ENCODE results near the gene RCC2. TPM values are rescaled to one million over a fixed set of nuclear protein-coding genes. Genes with fewer than 3 reads are reported as not detected.

The RCC2 gene
- total RNA-seq, 2 donors from 2014 or later: 240 to 325 TPM

DNA sequence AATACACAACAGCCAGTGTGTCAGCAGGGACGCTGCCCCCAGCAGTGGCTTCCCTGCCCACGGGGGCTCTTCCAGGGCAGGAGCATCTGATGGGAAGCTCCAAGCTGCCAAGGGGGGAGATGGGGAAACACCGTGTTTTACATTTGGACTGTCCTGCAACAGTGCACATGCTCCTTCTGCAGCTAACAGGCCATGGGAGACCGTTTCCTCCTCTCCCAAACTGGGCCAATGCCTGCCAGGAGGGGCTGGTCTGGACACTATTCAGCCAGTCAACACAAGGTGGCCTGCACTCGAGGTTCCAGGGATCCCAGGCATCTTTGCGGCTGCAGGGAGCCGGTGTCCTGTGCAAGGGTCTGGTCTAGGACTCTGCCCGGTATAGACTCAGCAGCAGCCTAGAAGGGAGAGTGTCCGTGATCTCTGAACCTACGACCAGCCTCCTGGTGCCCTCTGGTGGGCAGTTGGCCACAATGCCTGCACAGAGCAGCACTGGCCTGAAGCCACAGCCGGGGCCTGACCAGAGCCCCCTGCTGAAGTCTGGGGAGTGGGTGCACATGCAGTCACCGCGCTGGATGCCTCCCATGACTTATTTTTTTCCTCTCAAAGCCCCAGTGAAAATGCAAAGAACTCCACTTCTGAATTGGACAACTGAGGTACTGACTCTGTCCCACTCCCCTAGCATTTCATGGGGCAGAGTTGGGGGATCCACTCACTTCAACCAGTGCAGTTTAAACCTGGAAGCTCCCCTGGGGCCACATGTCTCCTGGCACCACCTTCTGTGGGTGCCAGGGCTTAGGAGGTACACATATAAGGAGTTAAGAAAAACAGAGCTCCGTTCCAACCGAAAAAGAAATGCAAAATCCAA, 33.3 kb downstream of the RCC2 start:
- no peaks in the 10 kb centered on the region for H3K9me3 ChIP-seq (ENCODE audit: control insufficient read depth, low read length)
- WGBS, 2 experiments (ENCODE audit: insufficient coverage in 1 of 2, insufficient read length in 1 of 2): 66 to 79% methylated on average over 9 to 15 of the region's 15 CpGs
- peaks cover 5% of the 10 kb centered on the region for H3K4me1 ChIP-seq (ENCODE audit: control insufficient read depth, insufficient read depth, low read length)
- peaks cover 44% of the 10 kb centered on the region for H3K36me3 Mint-ChIP-seq (ENCODE audit: low read depth)
- no peaks in the 10 kb centered on the region for H3K9me3 Mint-ChIP-seq
- peak; percentile 91 for TF ChIP-seq CTCF (conservative IDR thresholded peaks at IDR 0.05)
- H3K4me3 Mint-ChIP-seq: no peak overlapping the region
- H3K27me3 ChIP-seq (ENCODE audit: control insufficient read depth, insufficient read depth, low read length, poor library complexity, severe bottlenecking): no peaks in the 10 kb centered on the region
- peaks cover 43% of the 10 kb centered on the region for H3K36me3 ChIP-seq (ENCODE audit: control insufficient read depth, insufficient read depth, low read length)
- no peak overlapping the region for H3K4me3 ChIP-seq (ENCODE audit: low read length)
- H3K27ac Mint-ChIP-seq: no peak overlapping the region
- H3K27ac ChIP-seq (ENCODE audit: low read depth, low read length): no peak overlapping the region
- H3K27me3 Mint-ChIP-seq (ENCODE audit: insufficient read depth): no peaks in the 10 kb centered on the region
- peaks cover 37% of the 10 kb centered on the region for H3K4me1 Mint-ChIP-seq
- H3K9ac ChIP-seq (ENCODE audit: extremely low read depth, low read length, poor library complexity, severe bottlenecking): no peak overlapping the region
- DNase-seq: peak; percentile 96

DNA sequence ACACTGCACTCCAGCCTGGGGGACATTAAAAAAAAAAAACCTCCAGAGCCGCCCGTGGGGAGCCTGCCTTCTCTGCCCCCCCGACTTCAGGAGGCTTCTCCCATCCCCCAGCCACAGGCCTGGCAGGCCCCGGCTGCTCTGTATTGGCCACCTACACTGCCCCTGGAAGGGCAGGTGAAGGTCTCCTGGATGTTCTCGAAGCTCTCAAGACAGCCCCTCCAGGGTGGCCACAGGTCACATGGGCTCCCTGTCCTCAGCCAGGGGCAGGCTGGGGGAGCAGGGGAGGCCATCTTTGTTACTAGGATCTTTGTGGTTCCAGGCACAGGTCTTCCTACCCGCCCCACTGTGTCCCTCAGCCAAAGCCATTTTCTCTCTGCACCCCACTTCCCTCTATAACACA, 34.7 kb downstream of the RCC2 start:
- Histone ChIP-seq H3K27ac (ENCODE audit: low read depth, low read length) (no peak overlapping the region), H3K36me3 (ENCODE audit: control insufficient read depth, insufficient read depth, low read length) (peaks cover 30% of the 10 kb centered on the region), H3K9me3 (ENCODE audit: control insufficient read depth, low read length) (no peaks in the 10 kb centered on the region), H3K4me3 (ENCODE audit: low read length) (no peak overlapping the region), H3K4me1 (ENCODE audit: control insufficient read depth, insufficient read depth, low read length) (peaks cover 3% of the 10 kb centered on the region), H3K27me3 (ENCODE audit: control insufficient read depth, insufficient read depth, low read length, poor library complexity, severe bottlenecking) (no peaks in the 10 kb centered on the region), H3K9ac (ENCODE audit: extremely low read depth, low read length, poor library complexity, severe bottlenecking) (no peak overlapping the region)
- 80 to 88% methylated on average over 2 to 6 of the region's 6 CpGs for WGBS, 2 experiments (ENCODE audit: insufficient coverage in 1 of 2, insufficient read length in 1 of 2)
- no peak for DNase-seq
- Mint-ChIP-seq H3K4me1 (peaks cover 32% of the 10 kb centered on the region), H3K27me3 (ENCODE audit: insufficient read depth) (no peaks in the 10 kb centered on the region), H3K4me3 (no peak overlapping the region), H3K36me3 (ENCODE audit: low read depth) (peaks cover 32% of the 10 kb centered on the region), H3K9me3 (no peaks in the 10 kb centered on the region), H3K27ac (no peak overlapping the region)
- TF ChIP-seq CTCF (conservative IDR thresholded peaks at IDR 0.05): no peak

GRCh38 chr1:17404034-17404684, 35.3 kb downstream of the RCC2 start:
- H3K27ac ChIP-seq (ENCODE audit: low read depth, low read length): no peak overlapping the region

More at GRCh38 chr1:17404034-17404684, 35.3 kb downstream of the RCC2 start:
- TF ChIP-seq CTCF (conservative IDR thresholded peaks at IDR 0.05): no peak
- no peaks in the 10 kb centered on the region for H3K4me1 ChIP-seq (ENCODE audit: control insufficient read depth, insufficient read depth, low read length)
- H3K27me3 Mint-ChIP-seq (ENCODE audit: insufficient read depth): no peaks in the 10 kb centered on the region
- H3K9me3 ChIP-seq (ENCODE audit: control insufficient read depth, low read length): no peaks in the 10 kb centered on the region
- WGBS, 2 experiments (ENCODE audit: insufficient coverage in 1 of 2, insufficient read length in 1 of 2): 78 to 85% methylated on average over 12 to 15 of the region's 15 CpGs
- H3K9ac ChIP-seq (ENCODE audit: extremely low read depth, low read length, poor library complexity, severe bottlenecking): no peak overlapping the region
- no peak overlapping the region for H3K4me3 Mint-ChIP-seq
- DNase-seq: peak; percentile 77
- peak overlapping the region; percentile 87 for H3K27ac Mint-ChIP-seq
- no peaks in the 10 kb centered on the region for H3K9me3 Mint-ChIP-seq
- peaks cover 26% of the 10 kb centered on the region for H3K4me1 Mint-ChIP-seq
- H3K36me3 Mint-ChIP-seq (ENCODE audit: low read depth): peaks cover 25% of the 10 kb centered on the region
- H3K4me3 ChIP-seq (ENCODE audit: low read length): no peak overlapping the region
- no peaks in the 10 kb centered on the region for H3K27me3 ChIP-seq (ENCODE audit: control insufficient read depth, insufficient read depth, low read length, poor library complexity, severe bottlenecking)
- H3K36me3 ChIP-seq (ENCODE audit: control insufficient read depth, insufficient read depth, low read length): peaks cover 24% of the 10 kb centered on the region
